CD4-positive, alpha-beta T cell treated with Interleukin-17A for 1 hour (primary cell): ENCODE measurements around the gene TMEM132C.

ENCODE experiments used
- DNase-seq: peaks from one replicate; pipeline ENCODE4 v3.0.0-alpha.2; 2020

Gene TMEM132C

DNA sequence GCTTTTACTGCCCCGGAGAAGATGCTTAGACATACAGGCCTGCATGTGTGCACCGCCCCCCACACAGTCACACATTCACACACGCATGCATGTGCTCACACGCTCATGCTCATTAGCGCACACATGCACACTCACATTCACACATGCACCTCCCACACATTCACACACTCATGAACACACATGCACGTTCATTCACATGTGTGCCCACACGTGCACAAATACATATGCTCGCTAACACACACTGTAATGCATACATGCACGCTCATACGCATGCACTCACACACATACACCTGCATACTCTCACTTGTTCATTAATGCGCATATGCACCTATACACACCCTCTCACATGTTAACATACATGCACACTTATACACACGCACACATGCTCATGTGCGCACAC is 21.9 kb downstream of the TMEM132C start:
- no peak for DNase-seq

DNA sequence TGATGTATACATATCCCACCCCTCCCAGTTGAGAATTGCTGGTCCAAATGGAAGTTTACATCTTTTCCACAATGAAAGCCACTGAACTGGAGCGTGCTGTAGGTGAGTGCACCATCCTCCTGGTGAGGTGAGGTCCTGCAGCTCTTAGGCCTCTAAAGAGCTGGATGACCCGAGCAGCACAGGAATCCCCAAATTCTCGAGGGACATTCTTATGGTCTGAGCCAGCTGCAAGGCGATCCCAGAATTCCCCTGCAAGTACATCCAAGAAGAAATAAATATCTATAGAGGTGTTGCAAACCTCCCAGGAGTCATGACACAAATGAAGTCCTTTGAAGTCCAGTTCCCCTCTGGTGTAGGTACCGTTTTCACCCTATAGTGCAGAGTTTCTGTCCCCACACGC is 24.0 kb downstream of the TMEM132C start:
- no peak for DNase-seq

DNA sequence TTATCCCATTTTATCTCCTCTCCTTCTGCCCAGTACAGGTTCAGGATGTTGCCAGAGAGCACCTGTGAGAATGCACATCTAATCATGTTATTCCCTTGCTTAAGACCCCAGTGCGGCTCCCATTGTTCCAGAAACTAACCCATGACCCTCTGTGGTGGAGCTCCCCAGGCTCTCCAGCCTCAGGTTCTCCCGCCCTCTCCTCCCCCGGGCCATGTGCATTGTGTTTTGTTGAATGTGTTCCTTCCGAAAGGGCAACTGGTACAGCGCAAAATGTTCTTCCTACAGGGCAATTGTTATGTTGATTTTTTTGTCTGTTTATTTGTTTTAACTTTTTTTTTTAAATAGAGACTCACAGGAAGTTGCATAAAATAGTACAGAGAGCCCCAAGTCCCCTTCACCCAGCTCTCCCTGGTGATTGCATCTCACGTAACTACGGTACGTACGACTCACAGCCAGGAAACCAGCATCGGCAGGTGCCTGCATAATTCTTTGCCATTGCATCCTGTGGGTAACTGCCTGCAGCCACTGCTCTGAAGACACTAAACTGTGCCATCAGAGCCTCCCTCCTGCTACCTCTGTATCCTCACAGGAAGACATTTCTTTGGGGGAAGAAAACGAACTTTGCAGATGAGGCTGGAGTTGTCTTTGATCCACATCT is 31.2 kb downstream of the TMEM132C start:
- DNase-seq = no peak

GRCh38 chr12:128305336-128305892 is 38.4 kb downstream of the TMEM132C start:
- DNase-seq = no peak

GRCh38 chr12:128307791-128308190 is 40.8 kb downstream of the TMEM132C start:
- DNase-seq = no peak

GRCh38 chr12:128312661-128313060 is 45.7 kb downstream of the TMEM132C start:
- no peak for DNase-seq

DNA sequence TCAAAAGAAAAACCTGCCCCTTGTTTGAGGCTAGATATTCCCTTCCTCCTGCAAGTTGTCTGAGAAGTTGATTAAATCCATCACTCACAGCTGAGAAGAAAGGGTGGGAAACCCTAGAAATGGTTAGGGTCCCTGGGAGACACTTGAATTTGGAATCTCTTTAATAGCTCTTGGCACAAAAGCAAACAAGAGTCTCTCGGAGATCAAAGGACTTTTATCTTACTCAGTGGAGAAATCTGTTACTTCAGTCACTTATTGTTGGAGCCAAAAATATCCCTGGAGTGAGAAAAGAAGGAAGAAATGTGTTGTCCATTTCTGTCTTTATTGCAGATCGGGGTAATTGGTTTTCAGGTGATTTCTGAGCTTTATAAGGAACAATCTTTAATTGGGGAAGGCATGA is 47.0 kb downstream of the TMEM132C start:
- DNase-seq = no peak

DNA sequence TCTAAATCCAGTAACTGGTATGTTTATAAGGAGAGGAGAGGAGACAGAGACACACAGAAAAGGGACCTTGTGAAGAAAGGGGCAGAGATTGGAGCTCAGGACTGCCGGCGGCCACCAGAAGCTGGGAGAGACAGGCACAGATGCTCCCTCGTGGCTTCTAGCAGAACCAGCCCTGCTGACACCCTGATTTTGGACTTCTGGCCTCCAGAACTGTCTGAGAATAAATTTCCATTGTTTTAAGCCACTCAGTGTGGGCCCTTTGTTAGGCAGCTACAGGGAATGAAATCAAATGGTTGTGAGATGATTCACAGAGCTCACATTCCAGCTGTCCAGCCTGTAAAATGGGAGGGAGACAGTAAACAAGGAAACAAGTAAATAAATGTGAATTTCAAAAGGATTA is 47.6 kb downstream of the TMEM132C start:
- no peak for DNase-seq

GRCh38 chr12:128316078-128316477 is 49.1 kb downstream of the TMEM132C start:
- DNase-seq = no peak

- no peak for DNase-seq
These were observed 50.1 kb downstream of the TMEM132C start for GRCh38 chr12:128316973-128317526.

GRCh38 chr12:128318341-128318740 is 51.4 kb downstream of the TMEM132C start:
- DNase-seq = no peak

DNA sequence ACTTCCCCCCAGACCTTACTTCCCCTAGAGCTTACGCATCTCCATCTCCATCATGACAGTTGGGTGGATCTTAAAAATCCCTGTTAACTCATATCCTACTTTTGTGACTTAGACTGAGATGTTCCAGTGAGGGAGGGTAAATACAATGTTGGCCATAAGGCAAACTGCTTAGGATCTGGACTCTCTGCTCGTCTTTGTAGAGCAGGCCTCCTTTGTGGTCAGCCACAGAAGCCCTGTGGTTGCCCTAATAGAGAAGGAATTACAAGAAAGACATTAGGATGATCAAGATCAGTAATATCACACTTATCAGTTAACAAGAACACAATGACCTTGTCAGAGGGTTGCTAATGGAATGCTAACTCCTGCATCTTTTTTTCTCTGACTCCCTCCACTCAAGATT is 52.0 kb downstream of the TMEM132C start:
- no peak for DNase-seq

- DNase-seq = no peak
These were observed 55.4 kb downstream of the TMEM132C start for GRCh38 chr12:128322341-128322740.

DNA sequence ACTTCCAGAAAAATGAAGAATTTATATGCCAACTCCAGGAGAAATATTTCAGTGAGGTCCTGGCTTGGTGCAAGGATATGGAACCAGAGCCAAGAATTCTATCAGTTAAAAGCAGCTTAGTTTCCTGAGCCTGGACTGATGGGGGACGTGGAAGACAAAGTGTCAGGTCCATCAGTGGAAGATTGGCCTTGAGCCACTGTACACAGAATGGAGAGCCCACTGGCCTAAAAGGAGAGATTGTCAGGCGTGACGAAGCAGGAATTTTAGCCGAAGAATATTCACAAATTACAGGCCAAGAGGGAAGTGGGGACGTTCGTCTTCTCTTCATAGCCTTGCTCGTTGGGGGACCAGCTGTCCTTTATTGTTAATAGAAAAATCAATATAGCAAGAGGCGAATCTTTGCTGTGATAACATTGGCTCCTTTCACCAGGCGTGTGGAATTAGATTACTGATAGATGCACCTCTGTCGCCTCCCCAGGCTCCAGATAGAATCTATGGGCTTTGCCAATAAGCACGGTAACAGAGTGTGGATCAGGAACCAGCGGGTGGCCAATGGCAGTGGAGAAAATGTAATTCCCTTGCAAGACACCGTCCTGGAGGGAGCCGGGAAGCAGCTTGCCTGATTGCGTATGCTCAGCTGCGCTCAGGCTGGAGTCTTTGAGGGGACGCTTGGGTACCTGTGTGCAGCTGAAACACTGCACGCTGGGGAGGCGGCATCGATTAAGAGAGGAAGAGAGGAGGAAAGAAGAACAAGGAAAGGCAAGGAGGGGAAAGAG is 56.4 kb downstream of the TMEM132C start:
- DNase-seq = no peak

DNA sequence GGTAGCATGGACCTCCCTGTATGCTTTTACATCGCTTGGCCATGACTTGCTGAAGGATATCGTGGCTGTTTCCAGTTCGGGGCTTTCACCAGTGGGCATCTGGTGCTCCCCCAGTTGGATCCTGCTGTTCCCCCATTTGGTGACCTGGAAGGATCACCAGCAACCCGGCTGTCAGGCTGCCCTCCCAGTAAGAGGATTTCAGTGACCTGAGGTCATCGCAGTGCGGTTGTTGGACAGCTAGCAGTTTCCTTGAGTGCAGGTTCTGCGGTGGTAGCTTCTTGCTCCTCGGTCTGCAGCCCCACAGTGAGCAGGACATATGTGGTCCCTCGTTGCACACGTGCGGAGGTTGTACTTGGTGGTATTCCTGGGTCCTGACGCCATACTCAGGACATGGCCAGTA is 58.7 kb downstream of the TMEM132C start:
- DNase-seq = no peak

- no peak for DNase-seq
These were observed 59.4 kb downstream of the TMEM132C start for GRCh38 chr12:128326406-128326805.

DNA sequence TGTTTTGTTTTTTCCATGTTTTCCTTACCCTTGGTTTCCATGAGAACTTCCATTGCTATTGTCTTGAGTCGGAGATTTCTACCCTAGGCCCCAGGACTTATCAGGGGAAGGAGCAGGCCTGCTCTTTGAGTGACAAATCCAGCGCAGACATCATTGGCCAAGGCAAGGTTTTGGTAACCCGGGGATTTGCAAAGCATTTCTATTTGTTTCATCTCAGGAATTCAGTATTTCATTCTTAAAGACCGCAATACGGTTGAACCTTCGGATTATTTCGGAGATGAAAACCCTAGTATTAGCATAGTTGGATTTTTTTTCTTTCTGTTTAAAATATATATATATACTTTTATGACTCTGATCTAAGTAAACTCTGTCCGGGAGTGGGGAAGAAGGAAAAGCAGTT is 62.0 kb downstream of the TMEM132C start:
- DNase-seq = no peak

- DNase-seq = no peak
These were observed 69.5 kb downstream of the TMEM132C start for GRCh38 chr12:128336204-128337070.

GRCh38 chr12:128337071-128337345 is 70.0 kb downstream of the TMEM132C start:
- no peak for DNase-seq

- no peak for DNase-seq
These were observed 70.6 kb downstream of the TMEM132C start for GRCh38 chr12:128337431-128338170.

GRCh38 chr12:128338386-128339125 is 71.6 kb downstream of the TMEM132C start:
- DNase-seq = no peak

DNA sequence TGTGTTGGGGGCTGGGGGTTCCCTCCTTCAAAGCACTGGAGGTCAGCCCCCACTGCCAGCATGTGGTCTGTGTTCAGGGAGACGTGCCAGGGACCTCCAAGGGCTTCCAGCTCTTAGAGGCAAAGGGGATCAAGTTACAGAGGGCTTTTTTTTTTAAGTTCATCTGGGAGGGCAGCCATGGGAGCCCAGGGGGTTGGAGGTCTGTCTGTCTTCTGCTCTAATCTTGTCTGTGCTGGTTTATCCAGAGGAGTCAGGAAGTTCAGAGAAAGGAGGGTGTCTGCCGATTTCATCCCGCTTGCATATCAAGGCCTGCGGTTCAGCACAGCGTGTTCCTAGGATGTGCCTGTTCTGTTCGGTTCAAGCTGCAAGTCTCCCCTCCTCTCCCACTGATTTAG is 72.2 kb downstream of the TMEM132C start:
- no peak for DNase-seq
